HCT116 (cell line): ENCODE data around the gene APPBP2. TPM values are rescaled to one million over a fixed set of nuclear protein-coding genes. Genes with fewer than 3 reads are reported as not detected.

ENCODE experiments used
- CEBPB ChIP-seq: IDR thresholded peaks from 2 replicates; pipeline ENCODE4 v1.6.1; 2012; ENCODE audit warnings: low read depth
- ELF1 ChIP-seq: IDR thresholded peaks from 2 replicates; pipeline ENCODE4 v1.6.1; 2012; ENCODE audit warnings: low read depth, borderline replicate concordance
- POLR2AphosphoS5 ChIP-seq: IDR thresholded peaks from 2 replicates; pipeline ENCODE4 v1.6.1; 2011; ENCODE audit warnings: mild to moderate bottlenecking, low read depth, low read length, moderate library complexity
- SIN3A ChIP-seq: IDR thresholded peaks from 2 replicates; pipeline ENCODE4 v1.6.1; 2012; ENCODE audit warnings: low read depth
- SP1 ChIP-seq: IDR thresholded peaks from 2 replicates; pipeline ENCODE4 v1.6.1; 2012; ENCODE audit warnings: low read depth
- SRF ChIP-seq: IDR thresholded peaks from 2 replicates; pipeline ENCODE4 v1.6.1; 2012; ENCODE audit warnings: low read depth
- TCF7L2 ChIP-seq: IDR thresholded peaks from 2 replicates; pipeline ENCODE4 v1.7.0; 2011; ENCODE audit warnings: borderline replicate concordance, inconsistent platforms; ENCODE audit not compliant: insufficient read depth, insufficient read length; ENCODE audit errors: extremely low read depth
- total RNA-seq: library from RNA; stranded (reverse); gene quantifications from one replicate; pipeline ENCODE4 v1.2.1, GENCODE V29; 2021; ENCODE audit not compliant: unreplicated experiment
- TF ChIP-seq, protein P1 (sequence below): IDR thresholded peaks from 2 replicates; pipeline ENCODE4 v1.6.1; 2012; ENCODE audit warnings: low read depth
- TF ChIP-seq, protein P2 (sequence below): IDR thresholded peaks from 2 replicates; pipeline ENCODE4 v1.6.1; 2012

Gene APPBP2
- total RNA-seq, 1 experiment from 2014 or later, result 35.8 TPM

- TF ChIP-seq, protein P1, sequence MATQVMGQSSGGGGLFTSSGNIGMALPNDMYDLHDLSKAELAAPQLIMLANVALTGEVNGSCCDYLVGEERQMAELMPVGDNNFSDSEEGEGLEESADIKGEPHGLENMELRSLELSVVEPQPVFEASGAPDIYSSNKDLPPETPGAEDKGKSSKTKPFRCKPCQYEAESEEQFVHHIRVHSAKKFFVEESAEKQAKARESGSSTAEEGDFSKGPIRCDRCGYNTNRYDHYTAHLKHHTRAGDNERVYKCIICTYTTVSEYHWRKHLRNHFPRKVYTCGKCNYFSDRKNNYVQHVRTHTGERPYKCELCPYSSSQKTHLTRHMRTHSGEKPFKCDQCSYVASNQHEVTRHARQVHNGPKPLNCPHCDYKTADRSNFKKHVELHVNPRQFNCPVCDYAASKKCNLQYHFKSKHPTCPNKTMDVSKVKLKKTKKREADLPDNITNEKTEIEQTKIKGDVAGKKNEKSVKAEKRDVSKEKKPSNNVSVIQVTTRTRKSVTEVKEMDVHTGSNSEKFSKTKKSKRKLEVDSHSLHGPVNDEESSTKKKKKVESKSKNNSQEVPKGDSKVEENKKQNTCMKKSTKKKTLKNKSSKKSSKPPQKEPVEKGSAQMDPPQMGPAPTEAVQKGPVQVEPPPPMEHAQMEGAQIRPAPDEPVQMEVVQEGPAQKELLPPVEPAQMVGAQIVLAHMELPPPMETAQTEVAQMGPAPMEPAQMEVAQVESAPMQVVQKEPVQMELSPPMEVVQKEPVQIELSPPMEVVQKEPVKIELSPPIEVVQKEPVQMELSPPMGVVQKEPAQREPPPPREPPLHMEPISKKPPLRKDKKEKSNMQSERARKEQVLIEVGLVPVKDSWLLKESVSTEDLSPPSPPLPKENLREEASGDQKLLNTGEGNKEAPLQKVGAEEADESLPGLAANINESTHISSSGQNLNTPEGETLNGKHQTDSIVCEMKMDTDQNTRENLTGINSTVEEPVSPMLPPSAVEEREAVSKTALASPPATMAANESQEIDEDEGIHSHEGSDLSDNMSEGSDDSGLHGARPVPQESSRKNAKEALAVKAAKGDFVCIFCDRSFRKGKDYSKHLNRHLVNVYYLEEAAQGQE, result no peak
- TF ChIP-seq POLR2AphosphoS5, result peak; percentile 99
- TF ChIP-seq SP1, result peak; percentile 71; the same call in 1 of the 2 replicates
- no peak for TF ChIP-seq SRF
- no peak for TF ChIP-seq CEBPB
- TF ChIP-seq, protein P2, sequence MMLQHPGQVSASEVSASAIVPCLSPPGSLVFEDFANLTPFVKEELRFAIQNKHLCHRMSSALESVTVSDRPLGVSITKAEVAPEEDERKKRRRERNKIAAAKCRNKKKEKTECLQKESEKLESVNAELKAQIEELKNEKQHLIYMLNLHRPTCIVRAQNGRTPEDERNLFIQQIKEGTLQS, result no peak
- TF ChIP-seq SIN3A, result peak; percentile 67; the same call in 1 of the 2 replicates
- TF ChIP-seq TCF7L2, result no peak
- peak; percentile 52; the same call in 1 of the 2 replicates for TF ChIP-seq ELF1
Measured at GRCh38 chr17:60525685-60526514, at the start of gene APPBP2 (continued).
